GM23338 (cell line): ENCODE measurements around the gene C3orf70. TPM values are rescaled to one million over a fixed set of nuclear protein-coding genes. Genes with fewer than 3 reads are reported as not detected.

Source experiments
- ATAC-seq: fragments of 200-7000 bp; cut with Tn5 transposase; 3 replicates; pipeline ENCODE4 v1.9.1; 2020
- DNase-seq: peaks from one replicate; pipeline ENCODE4 v3.0.0-alpha.2; 2015; ENCODE audit warnings: low spot score
- H2AFZ ChIP-seq: fragments of 200-600 bp; sonication (generic); 2 replicates; pipeline ENCODE4 v1.8.0; 2016; ENCODE audit warnings: antibody characterized with exemption, mild to moderate bottlenecking, moderate library complexity
- H3F3A ChIP-seq: fragments of 200-600 bp; sonication (generic); replicated peaks from 2 replicates; pipeline ENCODE4 v1.8.0; 2017; ENCODE audit warnings: antibody characterized with exemption, mixed run types, low read depth
- H3K27ac ChIP-seq: fragments of 200-600 bp; sonication (generic); 2 replicates; pipeline ENCODE4 v1.6.1; 2016; ENCODE audit warnings: low read depth
- H3K27me3 ChIP-seq: fragments of 200-600 bp; sonication (generic); 2 replicates; pipeline ENCODE4 v1.8.0; 2016; ENCODE audit warnings: mild to moderate bottlenecking, mixed run types, moderate library complexity; ENCODE audit not compliant: insufficient read depth
- H3K36me3 ChIP-seq: fragments of 200-600 bp; sonication (generic); 2 replicates; pipeline ENCODE4 v1.8.0; 2016; ENCODE audit warnings: mild to moderate bottlenecking; ENCODE audit not compliant: insufficient read depth
- H3K4me1 ChIP-seq: fragments of 200-600 bp; sonication (generic); 2 replicates; pipeline ENCODE4 v1.8.0; 2016; ENCODE audit warnings: mild to moderate bottlenecking, moderate library complexity; ENCODE audit not compliant: insufficient read depth
- H3K4me2 ChIP-seq: fragments of 200-600 bp; sonication (generic); 2 replicates; pipeline ENCODE4 v1.7.1; 2017; ENCODE audit warnings: mixed run types
- H3K4me3 ChIP-seq: fragments of 200-600 bp; sonication (generic); 2 replicates; pipeline ENCODE4 v1.6.1; 2016; ENCODE audit warnings: mixed run types
- H3K79me2 ChIP-seq: fragments of 200-600 bp; sonication (generic); replicated peaks from 2 replicates; pipeline ENCODE4 v1.8.0; 2017; ENCODE audit warnings: mild to moderate bottlenecking; ENCODE audit not compliant: insufficient read depth
- H3K9me2 ChIP-seq: fragments of 200-600 bp; sonication (generic); 2 replicates; pipeline ENCODE4 v1.8.0; 2017; ENCODE audit not compliant: insufficient read depth
- H4K20me1 ChIP-seq: fragments of 200-600 bp; sonication (generic); replicated peaks from 2 replicates; pipeline ENCODE4 v1.8.0; 2017; ENCODE audit warnings: mild to moderate bottlenecking; ENCODE audit not compliant: insufficient read depth
- H3K27ac Mint-ChIP-seq: 2 replicates; pipeline ENCODE4 v1.8.0; 2020; ENCODE audit warnings: inconsistent platforms, mild to moderate bottlenecking, moderate library complexity, mixed read lengths
- H3K27me3 Mint-ChIP-seq: 3 replicates; pipeline ENCODE4 v1.8.0; 2022; ENCODE audit warnings: low read depth, mild to moderate bottlenecking, moderate library complexity, mixed read lengths, inconsistent platforms; ENCODE audit not compliant: insufficient read depth, poor library complexity
- H3K36me3 Mint-ChIP-seq: 3 replicates; pipeline ENCODE4 v1.8.0; 2021; ENCODE audit warnings: low read depth, mild to moderate bottlenecking, inconsistent platforms, moderate library complexity, mixed read lengths
- H3K4me1 Mint-ChIP-seq: 3 replicates; pipeline ENCODE4 v1.8.0; 2020; ENCODE audit warnings: mild to moderate bottlenecking, inconsistent platforms, mixed read lengths
- H3K4me3 Mint-ChIP-seq: 3 replicates; pipeline ENCODE4 v1.8.0; 2021; ENCODE audit warnings: moderate library complexity, mild to moderate bottlenecking, inconsistent platforms, mixed read lengths
- H3K9me3 Mint-ChIP-seq: 3 replicates; pipeline ENCODE4 v1.8.0; 2020; ENCODE audit warnings: moderate library complexity, mild to moderate bottlenecking, inconsistent platforms, mixed read lengths
- EZH2phosphoT487 ChIP-seq: fragments of 200-600 bp; sonication (generic); IDR thresholded peaks from one replicate; pipeline ENCODE4 v1.8.1; 2018; ENCODE audit warnings: antibody characterized with exemption; ENCODE audit not compliant: unreplicated experiment
- ZNF331 ChIP-seq: fragments of 250-450 bp; sonication (Bioruptor Pico); IDR thresholded peaks from 2 replicates; pipeline ENCODE4 v1.5.0; 2020; ENCODE audit warnings: low read depth, mild to moderate bottlenecking, moderate library complexity
- polyA plus RNA-seq: library from polyadenylated mRNA; unstranded; fragments of >200 nt; fragmentation: Nextera tagmentation; extraction: Ambion mirVana; gene quantifications from 2 replicates; pipeline ENCODE4 v1.2.1, GENCODE V29; 2016
- total RNA-seq: library from RNA; depleted of rRNA; stranded (reverse); fragments of >200 nt; shearing (Covaris generic); gene quantifications from 2 replicates; pipeline ENCODE4 v1.2.3, GENCODE V29; 2014
- TF ChIP-seq, protein P1 (sequence below): fragments of 250-450 bp; sonication (Bioruptor Pico); IDR thresholded peaks from 2 replicates; pipeline ENCODE4 v1.5.0; 2020; ENCODE audit warnings: mild to moderate bottlenecking, moderate library complexity
- TF ChIP-seq, protein P2 (sequence below), 2 experiments: fragments of 200-600 bp in 1 of 2; sonication (generic) in 1 of 2; conservative IDR thresholded peaks; 2 replicates each; pipeline versions ENCODE4 v1.5.1 to v1.6.1; 2016 to 2017; ENCODE audit warnings: antibody characterized with exemption in 2 of 2, low read depth in 2 of 2, mild to moderate bottlenecking in 2 of 2, moderate library complexity in 1 of 2
- TF ChIP-seq, protein P3 (sequence below): IDR thresholded peaks from 2 replicates; pipeline ENCODE4 v1.6.1; 2016; ENCODE audit warnings: antibody characterized with exemption

Gene C3orf70
- total and polyA plus RNA-seq, 2 experiments from 2014 or later: 0.45 to 1.5 TPM

DNA sequence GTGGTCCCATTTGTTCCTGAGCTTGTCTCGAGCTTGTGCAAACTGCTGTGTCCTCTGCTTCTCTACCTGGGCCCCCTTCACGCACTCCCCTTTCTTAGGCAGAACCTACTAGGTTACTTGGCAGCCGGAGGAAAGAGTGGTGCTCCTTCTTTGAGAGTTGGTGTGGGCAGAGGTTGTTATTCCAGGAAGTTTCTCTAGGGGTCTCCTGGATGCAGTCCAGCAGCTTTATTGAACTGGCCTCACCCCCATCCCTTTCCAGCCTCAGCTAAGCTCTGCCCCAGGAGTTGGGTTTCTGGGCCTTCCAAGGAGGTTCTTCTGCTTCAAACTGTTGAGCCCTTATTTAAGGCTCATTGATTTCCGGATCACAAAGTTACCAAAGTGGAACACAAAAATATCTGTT, 103.2 kb downstream of the C3orf70 start:
- Mint-ChIP-seq H3K27me3 (peaks cover 4% of the 10 kb centered on the region), H3K9me3 (no peaks in the 10 kb centered on the region), H3K4me1 (peaks cover 9% of the 10 kb centered on the region), H3K36me3 (peaks cover 31% of the 10 kb centered on the region; the same call in 2 of the 3 replicates), H3K4me3 (no peak overlapping the region), H3K27ac (no peak overlapping the region)
- no peak overlapping the region for H2AFZ ChIP-seq
- no peaks in the 10 kb centered on the region for H3K27me3 ChIP-seq
- no peaks in the 10 kb centered on the region for H3K79me2 ChIP-seq
- peak; percentile 77 for ATAC-seq
- TF ChIP-seq, protein P1, sequence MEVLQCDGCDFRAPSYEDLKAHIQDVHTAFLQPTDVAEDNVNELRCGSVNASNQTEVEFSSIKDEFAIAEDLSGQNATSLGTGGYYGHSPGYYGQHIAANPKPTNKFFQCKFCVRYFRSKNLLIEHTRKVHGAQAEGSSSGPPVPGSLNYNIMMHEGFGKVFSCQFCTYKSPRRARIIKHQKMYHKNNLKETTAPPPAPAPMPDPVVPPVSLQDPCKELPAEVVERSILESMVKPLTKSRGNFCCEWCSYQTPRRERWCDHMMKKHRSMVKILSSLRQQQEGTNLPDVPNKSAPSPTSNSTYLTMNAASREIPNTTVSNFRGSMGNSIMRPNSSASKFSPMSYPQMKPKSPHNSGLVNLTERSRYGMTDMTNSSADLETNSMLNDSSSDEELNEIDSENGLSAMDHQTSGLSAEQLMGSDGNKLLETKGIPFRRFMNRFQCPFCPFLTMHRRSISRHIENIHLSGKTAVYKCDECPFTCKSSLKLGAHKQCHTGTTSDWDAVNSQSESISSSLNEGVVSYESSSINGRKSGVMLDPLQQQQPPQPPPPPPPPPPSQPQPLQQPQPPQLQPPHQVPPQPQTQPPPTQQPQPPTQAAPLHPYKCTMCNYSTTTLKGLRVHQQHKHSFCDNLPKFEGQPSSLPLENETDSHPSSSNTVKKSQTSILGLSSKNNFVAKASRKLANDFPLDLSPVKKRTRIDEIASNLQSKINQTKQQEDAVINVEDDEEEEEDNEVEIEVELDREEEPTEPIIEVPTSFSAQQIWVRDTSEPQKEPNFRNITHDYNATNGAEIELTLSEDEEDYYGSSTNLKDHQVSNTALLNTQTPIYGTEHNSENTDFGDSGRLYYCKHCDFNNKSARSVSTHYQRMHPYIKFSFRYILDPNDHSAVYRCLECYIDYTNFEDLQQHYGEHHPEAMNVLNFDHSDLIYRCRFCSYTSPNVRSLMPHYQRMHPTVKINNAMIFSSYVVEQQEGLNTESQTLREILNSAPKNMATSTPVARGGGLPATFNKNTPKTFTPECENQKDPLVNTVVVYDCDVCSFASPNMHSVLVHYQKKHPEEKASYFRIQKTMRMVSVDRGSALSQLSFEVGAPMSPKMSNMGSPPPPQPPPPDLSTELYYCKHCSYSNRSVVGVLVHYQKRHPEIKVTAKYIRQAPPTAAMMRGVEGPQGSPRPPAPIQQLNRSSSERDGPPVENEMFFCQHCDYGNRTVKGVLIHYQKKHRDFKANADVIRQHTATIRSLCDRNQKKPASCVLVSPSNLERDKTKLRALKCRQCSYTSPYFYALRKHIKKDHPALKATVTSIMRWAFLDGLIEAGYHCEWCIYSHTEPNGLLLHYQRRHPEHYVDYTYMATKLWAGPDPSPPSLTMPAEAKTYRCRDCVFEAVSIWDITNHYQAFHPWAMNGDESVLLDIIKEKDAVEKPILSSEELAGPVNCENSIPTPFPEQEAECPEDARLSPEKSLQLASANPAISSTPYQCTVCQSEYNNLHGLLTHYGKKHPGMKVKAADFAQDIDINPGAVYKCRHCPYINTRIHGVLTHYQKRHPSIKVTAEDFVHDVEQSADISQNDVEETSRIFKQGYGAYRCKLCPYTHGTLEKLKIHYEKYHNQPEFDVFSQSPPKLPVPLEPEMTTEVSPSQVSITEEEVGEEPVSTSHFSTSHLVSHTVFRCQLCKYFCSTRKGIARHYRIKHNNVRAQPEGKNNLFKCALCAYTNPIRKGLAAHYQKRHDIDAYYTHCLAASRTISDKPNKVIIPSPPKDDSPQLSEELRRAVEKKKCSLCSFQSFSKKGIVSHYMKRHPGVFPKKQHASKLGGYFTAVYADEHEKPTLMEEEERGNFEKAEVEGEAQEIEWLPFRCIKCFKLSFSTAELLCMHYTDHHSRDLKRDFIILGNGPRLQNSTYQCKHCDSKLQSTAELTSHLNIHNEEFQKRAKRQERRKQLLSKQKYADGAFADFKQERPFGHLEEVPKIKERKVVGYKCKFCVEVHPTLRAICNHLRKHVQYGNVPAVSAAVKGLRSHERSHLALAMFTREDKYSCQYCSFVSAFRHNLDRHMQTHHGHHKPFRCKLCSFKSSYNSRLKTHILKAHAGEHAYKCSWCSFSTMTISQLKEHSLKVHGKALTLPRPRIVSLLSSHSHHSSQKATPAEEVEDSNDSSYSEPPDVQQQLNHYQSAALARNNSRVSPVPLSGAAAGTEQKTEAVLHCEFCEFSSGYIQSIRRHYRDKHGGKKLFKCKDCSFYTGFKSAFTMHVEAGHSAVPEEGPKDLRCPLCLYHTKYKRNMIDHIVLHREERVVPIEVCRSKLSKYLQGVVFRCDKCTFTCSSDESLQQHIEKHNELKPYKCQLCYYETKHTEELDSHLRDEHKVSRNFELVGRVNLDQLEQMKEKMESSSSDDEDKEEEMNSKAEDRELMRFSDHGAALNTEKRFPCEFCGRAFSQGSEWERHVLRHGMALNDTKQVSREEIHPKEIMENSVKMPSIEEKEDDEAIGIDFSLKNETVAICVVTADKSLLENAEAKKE: no peak
- TF ChIP-seq, protein P2, sequence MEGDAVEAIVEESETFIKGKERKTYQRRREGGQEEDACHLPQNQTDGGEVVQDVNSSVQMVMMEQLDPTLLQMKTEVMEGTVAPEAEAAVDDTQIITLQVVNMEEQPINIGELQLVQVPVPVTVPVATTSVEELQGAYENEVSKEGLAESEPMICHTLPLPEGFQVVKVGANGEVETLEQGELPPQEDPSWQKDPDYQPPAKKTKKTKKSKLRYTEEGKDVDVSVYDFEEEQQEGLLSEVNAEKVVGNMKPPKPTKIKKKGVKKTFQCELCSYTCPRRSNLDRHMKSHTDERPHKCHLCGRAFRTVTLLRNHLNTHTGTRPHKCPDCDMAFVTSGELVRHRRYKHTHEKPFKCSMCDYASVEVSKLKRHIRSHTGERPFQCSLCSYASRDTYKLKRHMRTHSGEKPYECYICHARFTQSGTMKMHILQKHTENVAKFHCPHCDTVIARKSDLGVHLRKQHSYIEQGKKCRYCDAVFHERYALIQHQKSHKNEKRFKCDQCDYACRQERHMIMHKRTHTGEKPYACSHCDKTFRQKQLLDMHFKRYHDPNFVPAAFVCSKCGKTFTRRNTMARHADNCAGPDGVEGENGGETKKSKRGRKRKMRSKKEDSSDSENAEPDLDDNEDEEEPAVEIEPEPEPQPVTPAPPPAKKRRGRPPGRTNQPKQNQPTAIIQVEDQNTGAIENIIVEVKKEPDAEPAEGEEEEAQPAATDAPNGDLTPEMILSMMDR (conservative IDR thresholded peaks at IDR 0.05; ENCODE audit: low read depth in 2 of 2): peak; percentile 36 to 48
- H3F3A ChIP-seq: no peaks in the 10 kb centered on the region
- H3K4me3 ChIP-seq: no peak overlapping the region
- H3K36me3 ChIP-seq: peaks cover 3% of the 10 kb centered on the region; the same call in 1 of the 2 replicates
- no peaks in the 10 kb centered on the region for H3K9me2 ChIP-seq
- H3K4me1 ChIP-seq: peaks cover 8% of the 10 kb centered on the region; the same call in 1 of the 2 replicates
- no peaks in the 10 kb centered on the region for H4K20me1 ChIP-seq
- no peak overlapping the region for H3K4me2 ChIP-seq
- DNase-seq: peak; percentile 43
- no peak overlapping the region for H3K27ac ChIP-seq

DNA sequence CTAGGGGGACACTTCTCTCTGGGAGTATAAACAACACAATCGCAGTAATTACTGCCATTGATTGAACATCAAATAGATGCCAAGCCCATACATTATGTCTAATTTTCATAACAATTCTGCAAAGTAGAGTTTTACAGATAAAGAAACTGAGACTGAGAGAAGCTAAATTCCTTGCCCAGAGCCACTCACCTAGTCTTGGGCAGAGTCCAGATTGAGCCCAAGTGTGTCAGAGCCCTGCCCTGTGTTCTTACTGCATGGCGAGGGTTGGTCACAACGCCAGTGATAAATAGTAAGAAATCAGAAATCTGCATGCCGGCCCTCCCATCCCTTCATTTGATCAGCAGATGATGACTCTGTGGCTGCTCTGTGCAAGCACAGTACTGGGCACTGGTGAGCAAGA, 106.3 kb downstream of the C3orf70 start:
- no peaks in the 10 kb centered on the region for H3F3A ChIP-seq
- H3K27ac Mint-ChIP-seq: no peak overlapping the region
- H4K20me1 ChIP-seq: no peaks in the 10 kb centered on the region

More for the DNA sequence above, 106.3 kb downstream of the C3orf70 start:
- H3K4me2 ChIP-seq: no peak overlapping the region
- H3K27ac ChIP-seq: no peak overlapping the region
- ATAC-seq: no peak
- no peak overlapping the region for H2AFZ ChIP-seq
- H3K4me3 ChIP-seq: no peak overlapping the region
- TF ChIP-seq ZNF331 (CRISPR knock-in tag) (no peak), EZH2phosphoT487 (no peak)
- TF ChIP-seq, protein P3, sequence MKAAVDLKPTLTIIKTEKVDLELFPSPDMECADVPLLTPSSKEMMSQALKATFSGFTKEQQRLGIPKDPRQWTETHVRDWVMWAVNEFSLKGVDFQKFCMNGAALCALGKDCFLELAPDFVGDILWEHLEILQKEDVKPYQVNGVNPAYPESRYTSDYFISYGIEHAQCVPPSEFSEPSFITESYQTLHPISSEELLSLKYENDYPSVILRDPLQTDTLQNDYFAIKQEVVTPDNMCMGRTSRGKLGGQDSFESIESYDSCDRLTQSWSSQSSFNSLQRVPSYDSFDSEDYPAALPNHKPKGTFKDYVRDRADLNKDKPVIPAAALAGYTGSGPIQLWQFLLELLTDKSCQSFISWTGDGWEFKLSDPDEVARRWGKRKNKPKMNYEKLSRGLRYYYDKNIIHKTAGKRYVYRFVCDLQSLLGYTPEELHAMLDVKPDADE: no peak
- Mint-ChIP-seq H3K36me3 (peaks cover 16% of the 10 kb centered on the region; the same call in 2 of the 3 replicates), H3K27me3 (peaks cover 4% of the 10 kb centered on the region), H3K9me3 (no peaks in the 10 kb centered on the region), H3K4me3 (no peak overlapping the region), H3K4me1 (peaks cover 9% of the 10 kb centered on the region)
- DNase-seq: no peak
- H3K36me3 ChIP-seq: 0 out of 2 replicates have a peak, but pooled peaks cover 3% of the 10 kb centered on the region
- H3K79me2 ChIP-seq: no peaks in the 10 kb centered on the region
- no peaks in the 10 kb centered on the region for H3K27me3 ChIP-seq
- peaks cover 8% of the 10 kb centered on the region; the same call in 1 of the 2 replicates for H3K4me1 ChIP-seq
- H3K9me2 ChIP-seq: no peaks in the 10 kb centered on the region
